HepG2 (cell line): Measurements from ENCODE around the gene DLAT. TPM values are rescaled to one million over a fixed set of nuclear protein-coding genes. Genes with fewer than 3 reads are reported as not detected.

Experiments
- EP300 ChIP-seq, 3 experiments: sonication (generic) in 1 of 3; formaldehyde crosslinking in 1 of 3; IDR thresholded peaks; 2 replicates each; pipeline versions ENCODE4 v1.5.1 to v1.6.1; 2011 to 2020; ENCODE audit warnings: low read depth in 2 of 3, low read length in 2 of 3, borderline replicate concordance in 1 of 3, improper control_type of control experiment in 1 of 3, mild to moderate bottlenecking in 1 of 3, missing genetic modification reagents in 1 of 3, moderate library complexity in 1 of 3
- GLI4 ChIP-seq: sonication (generic); formaldehyde crosslinking; IDR thresholded peaks from 2 replicates; pipeline ENCODE4 v1.5.1; 2020; ENCODE audit warnings: missing genetic modification reagents, mild to moderate bottlenecking, moderate library complexity, borderline replicate concordance
- HDAC1 ChIP-seq: sonication (generic); formaldehyde crosslinking; IDR thresholded peaks from 2 replicates; pipeline ENCODE4 v1.5.1; 2020; ENCODE audit warnings: mild to moderate bottlenecking, missing genetic modification reagents
- HMG20A ChIP-seq: IDR thresholded peaks from 2 replicates; pipeline ENCODE4 v1.6.1; 2016; ENCODE audit warnings: borderline replicate concordance
- HNF4A ChIP-seq: sonication (generic); formaldehyde crosslinking; IDR thresholded peaks from 2 replicates; pipeline ENCODE4 v1.4.0; 2020; ENCODE audit warnings: missing genetic modification reagents
- MED1 ChIP-seq: sonication (generic); formaldehyde crosslinking; IDR thresholded peaks from 2 replicates; pipeline ENCODE4 v1.4.0; 2020; ENCODE audit warnings: missing genetic modification reagents
- NFIC ChIP-seq: IDR thresholded peaks from 2 replicates; pipeline ENCODE4 v1.6.1; 2012; ENCODE audit warnings: mild to moderate bottlenecking, low read length, inconsistent platforms
- NR1H2 ChIP-seq: sonication (generic); formaldehyde crosslinking; IDR thresholded peaks from 2 replicates; pipeline ENCODE4 v1.8.1; 2022; ENCODE audit warnings: low read depth, missing genetic modification reagents, borderline replicate concordance
- PHF21A ChIP-seq: sonication (generic); formaldehyde crosslinking; IDR thresholded peaks from 2 replicates; pipeline ENCODE4 v1.5.0; 2020; ENCODE audit warnings: mild to moderate bottlenecking, missing genetic modification reagents
- SIX1 ChIP-seq: sonication (generic); formaldehyde crosslinking; IDR thresholded peaks from 2 replicates; pipeline ENCODE4 v1.4.0; 2020; ENCODE audit warnings: missing genetic modification reagents, borderline replicate concordance
- TIGD3 ChIP-seq: sonication (generic); formaldehyde crosslinking; IDR thresholded peaks from 2 replicates; pipeline ENCODE4 v1.5.1; 2020; ENCODE audit warnings: mild to moderate bottlenecking, missing genetic modification reagents, borderline replicate concordance
- U2AF1 ChIP-seq: fragments of 200-400 bp; formaldehyde crosslinking; optimal IDR thresholded peaks from 2 replicates; pipeline ENCODE3; 2017; ENCODE audit warnings: mild to moderate bottlenecking, low read depth, low read length
- ZBTB38 ChIP-seq: sonication (generic); formaldehyde crosslinking; IDR thresholded peaks from 2 replicates; pipeline ENCODE4 v1.5.1; 2020; ENCODE audit warnings: mild to moderate bottlenecking, missing genetic modification reagents
- polyA plus RNA-seq, 8 experiments: library from polyadenylated mRNA; depleted of rRNA in 3 of 8; stranded (reverse) in 7 of 8; unstranded in 1 of 8; fragments of >200 nt; fragmentation: Illumina TruSeq in 4 of 8; extraction: Trizol in 4 of 8; gene quantifications; 2 replicates each; pipeline versions ENCODE4 v1.2.1 to v1.2.3, GENCODE V29; 2011 to 2016; ENCODE audit warnings: low read depth in 4 of 8, missing spikeins in 1 of 8, mixed read lengths in 1 of 8; ENCODE audit not compliant: insufficient read depth in 1 of 8
- total RNA-seq, 5 experiments: library from RNA; depleted of rRNA; stranded (reverse); fragments of >200 nt; fragmentation: Illumina TruSeq; extraction: Trizol; gene quantifications; 2 replicates each; pipeline ENCODE4 v1.2.3, GENCODE V29; 2016; ENCODE audit warnings: low read depth in 1 of 5
- TF ChIP-seq, protein P1 (sequence below): sonication (generic); formaldehyde crosslinking; IDR thresholded peaks from one replicate; pipeline ENCODE4 v1.5.1; 2020; ENCODE audit warnings: mild to moderate bottlenecking, missing genetic modification reagents; ENCODE audit errors: not compliant biosample characterization
- TF ChIP-seq, protein P2 (sequence below): sonication (generic); formaldehyde crosslinking; IDR thresholded peaks from 2 replicates; pipeline ENCODE4 v1.4.0; 2020; ENCODE audit warnings: missing genetic modification reagents
- TF ChIP-seq, protein P3 (sequence below): sonication (generic); formaldehyde crosslinking; IDR thresholded peaks from 2 replicates; pipeline ENCODE4 v1.8.0; 2022; ENCODE audit warnings: missing genetic modification reagents, mild to moderate bottlenecking, inconsistent platforms, borderline replicate concordance

Gene DLAT
- total and polyA plus RNA-seq, 2 of the 13 experiments (the other 11 are each of a cell fraction or from before 2014, with no cell fraction given), result 26.4 to 62.2 TPM

DNA sequence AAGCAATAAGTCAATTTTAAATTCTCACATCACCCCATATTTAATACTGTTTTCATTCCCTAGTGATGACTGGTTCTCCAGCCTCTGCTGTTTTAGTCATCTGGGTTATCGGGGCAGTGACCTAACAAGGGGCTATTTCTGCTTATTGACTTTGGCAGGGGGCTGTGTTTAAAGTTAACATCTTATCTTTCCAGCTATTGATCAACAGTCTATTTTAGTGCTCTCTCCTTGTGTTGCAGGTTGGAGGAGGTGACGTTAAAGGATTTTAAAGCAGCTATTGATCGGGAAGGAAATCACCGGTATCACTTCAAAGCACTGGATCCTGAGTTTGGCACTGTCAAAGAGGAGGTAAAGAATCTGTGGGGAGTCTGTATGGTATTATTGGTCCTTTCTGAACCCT lies 7.7 kb upstream of the DLAT start (continued):
- TF ChIP-seq, protein P1, sequence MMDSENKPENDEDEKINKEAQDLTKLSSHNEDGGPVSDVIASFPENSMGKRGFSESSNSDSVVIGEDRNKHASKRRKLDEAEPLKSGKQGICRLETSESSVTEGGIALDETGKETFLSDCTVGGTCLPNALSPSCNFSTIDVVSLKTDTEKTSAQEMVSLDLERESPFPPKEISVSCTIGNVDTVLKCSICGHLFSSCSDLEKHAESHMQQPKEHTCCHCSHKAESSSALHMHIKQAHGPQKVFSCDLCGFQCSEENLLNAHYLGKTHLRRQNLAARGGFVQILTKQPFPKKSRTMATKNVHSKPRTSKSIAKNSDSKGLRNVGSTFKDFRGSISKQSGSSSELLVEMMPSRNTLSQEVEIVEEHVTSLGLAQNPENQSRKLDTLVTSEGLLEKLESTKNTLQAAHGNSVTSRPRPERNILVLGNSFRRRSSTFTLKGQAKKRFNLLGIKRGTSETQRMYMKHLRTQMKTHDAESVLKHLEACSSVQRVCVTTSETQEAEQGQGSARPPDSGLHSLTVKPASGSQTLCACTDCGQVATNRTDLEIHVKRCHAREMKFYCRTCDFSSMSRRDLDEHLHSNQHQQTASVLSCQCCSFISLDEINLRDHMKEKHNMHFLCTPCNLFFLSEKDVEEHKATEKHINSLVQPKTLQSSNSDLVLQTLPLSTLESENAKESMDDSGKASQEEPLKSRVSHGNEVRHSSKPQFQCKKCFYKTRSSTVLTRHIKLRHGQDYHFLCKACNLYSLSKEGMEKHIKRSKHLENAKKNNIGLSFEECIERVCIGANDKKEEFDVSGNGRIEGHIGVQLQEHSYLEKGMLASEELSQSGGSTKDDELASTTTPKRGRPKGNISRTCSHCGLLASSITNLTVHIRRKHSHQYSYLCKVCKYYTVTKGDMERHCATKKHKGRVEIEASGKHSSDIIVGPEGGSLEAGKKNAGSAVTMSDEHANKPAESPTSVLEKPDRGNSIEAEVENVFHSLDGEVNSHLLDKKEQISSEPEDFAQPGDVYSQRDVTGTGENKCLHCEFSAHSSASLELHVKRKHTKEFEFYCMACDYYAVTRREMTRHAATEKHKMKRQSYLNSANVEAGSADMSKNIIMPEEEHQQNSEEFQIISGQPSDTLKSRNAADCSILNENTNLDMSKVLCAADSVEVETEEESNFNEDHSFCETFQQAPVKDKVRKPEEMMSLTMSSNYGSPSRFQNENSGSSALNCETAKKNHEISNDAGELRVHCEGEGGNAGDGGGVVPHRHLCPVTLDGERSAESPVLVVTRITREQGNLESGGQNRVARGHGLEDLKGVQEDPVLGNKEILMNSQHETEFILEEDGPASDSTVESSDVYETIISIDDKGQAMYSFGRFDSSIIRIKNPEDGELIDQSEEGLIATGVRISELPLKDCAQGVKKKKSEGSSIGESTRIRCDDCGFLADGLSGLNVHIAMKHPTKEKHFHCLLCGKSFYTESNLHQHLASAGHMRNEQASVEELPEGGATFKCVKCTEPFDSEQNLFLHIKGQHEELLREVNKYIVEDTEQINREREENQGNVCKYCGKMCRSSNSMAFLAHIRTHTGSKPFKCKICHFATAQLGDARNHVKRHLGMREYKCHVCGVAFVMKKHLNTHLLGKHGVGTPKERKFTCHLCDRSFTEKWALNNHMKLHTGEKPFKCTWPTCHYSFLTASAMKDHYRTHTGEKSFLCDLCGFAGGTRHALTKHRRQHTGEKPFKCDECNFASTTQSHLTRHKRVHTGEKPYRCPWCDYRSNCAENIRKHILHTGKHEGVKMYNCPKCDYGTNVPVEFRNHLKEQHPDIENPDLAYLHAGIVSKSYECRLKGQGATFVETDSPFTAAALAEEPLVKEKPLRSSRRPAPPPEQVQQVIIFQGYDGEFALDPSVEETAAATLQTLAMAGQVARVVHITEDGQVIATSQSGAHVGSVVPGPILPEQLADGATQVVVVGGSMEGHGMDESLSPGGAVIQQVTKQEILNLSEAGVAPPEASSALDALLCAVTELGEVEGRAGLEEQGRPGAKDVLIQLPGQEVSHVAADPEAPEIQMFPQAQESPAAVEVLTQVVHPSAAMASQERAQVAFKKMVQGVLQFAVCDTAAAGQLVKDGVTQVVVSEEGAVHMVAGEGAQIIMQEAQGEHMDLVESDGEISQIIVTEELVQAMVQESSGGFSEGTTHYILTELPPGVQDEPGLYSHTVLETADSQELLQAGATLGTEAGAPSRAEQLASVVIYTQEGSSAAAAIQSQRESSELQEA, result no peak
- TF ChIP-seq HDAC1 (CRISPR knock-in tag) (peak; percentile 96), HNF4A (CRISPR knock-in tag) (peak; percentile 69), HMG20A (CRISPR knock-in tag) (peak; percentile 36; the same call in 1 of the 2 replicates), GLI4 (no peak), PHF21A (CRISPR knock-in tag) (peak; percentile 84), EP300 (IDR thresholded peaks at IDR 0.05; ENCODE audit: low read depth in 2 of 2, low read length in 2 of 2) (peak in 1 of 2 experiments; percentile 81; a peak in 2 of 4 replicates), EP300 (CRISPR knock-in tag; IDR thresholded peaks at IDR 0.05; ENCODE audit: borderline replicate concordance) (no peak), NFIC (peak; percentile 96), ZBTB38 (CRISPR knock-in tag) (no peak), TIGD3 (CRISPR knock-in tag) (no peak), MED1 (CRISPR knock-in tag) (peak; percentile 62), U2AF1 (no peak), SIX1 (CRISPR knock-in tag) (peak; percentile 87), NR1H2 (CRISPR knock-in tag) (peak; percentile 36; the same call in 1 of the 2 replicates)
- TF ChIP-seq, protein P2, sequence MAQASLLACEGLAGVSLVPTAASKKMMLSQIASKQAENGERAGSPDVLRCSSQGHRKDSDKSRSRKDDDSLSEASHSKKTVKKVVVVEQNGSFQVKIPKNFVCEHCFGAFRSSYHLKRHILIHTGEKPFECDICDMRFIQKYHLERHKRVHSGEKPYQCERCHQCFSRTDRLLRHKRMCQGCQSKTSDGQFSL, result no peak
- TF ChIP-seq, protein P3, sequence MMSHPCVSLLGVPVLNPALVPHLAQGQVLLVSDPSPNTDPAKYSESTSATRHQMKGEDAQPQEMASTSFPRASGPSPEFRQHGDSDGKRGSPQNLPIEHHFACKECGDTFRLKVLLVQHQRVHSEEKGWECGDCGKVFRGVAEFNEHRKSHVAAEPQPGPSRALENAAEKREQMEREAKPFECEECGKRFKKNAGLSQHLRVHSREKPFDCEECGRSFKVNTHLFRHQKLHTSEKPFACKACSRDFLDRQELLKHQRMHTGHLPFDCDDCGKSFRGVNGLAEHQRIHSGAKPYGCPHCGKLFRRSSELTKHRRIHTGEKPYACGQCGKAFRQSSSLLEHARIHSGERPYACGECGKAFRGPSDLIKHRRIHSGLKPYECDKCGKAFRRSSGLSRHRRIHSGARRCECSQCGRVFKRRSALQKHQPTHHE, result no peak
